Hepatocyte (in vitro differentiated cells): ENCODE data around the gene ATG10.

ENCODE experiments used
- CTCF ChIP-seq: fragments of 200-600 bp; sonication (generic); IDR thresholded peaks from 2 replicates; pipeline ENCODE4 v1.5.1; 2016; ENCODE audit warnings: antibody characterized with exemption, mild to moderate bottlenecking; ENCODE audit not compliant: poor library complexity
- EZH2 ChIP-seq: fragments of 200-600 bp; sonication (generic); IDR thresholded peaks from 2 replicates; pipeline ENCODE4 v1.6.1; 2016; ENCODE audit warnings: antibody characterized with exemption, mild to moderate bottlenecking, borderline replicate concordance
- EZH2phosphoT487 ChIP-seq: fragments of 200-600 bp; sonication (generic); IDR thresholded peaks from one replicate; pipeline ENCODE4 v1.6.1; 2018; ENCODE audit warnings: antibody characterized with exemption, mild to moderate bottlenecking, low read depth, moderate library complexity; ENCODE audit not compliant: unreplicated experiment, severe bottlenecking

- no peak for TF ChIP-seq EZH2
- TF ChIP-seq CTCF = no peak
- no peak for TF ChIP-seq EZH2phosphoT487
Observed at GRCh38 chr5:81963544-81963943, 8.3 kb upstream of the ATG10 start.
